Measurements from ENCODE around the gene SAP25. TPM values are rescaled to one million over a fixed set of nuclear protein-coding genes. Genes with fewer than 3 reads are reported as not detected.
"Not testable (repeated sequence)": the region's sequence is repeated elsewhere in the genome, so short reads cannot be mapped to it uniquely, and the experiment has no call there.

The SAP25 gene
- total and polyA plus RNA-seq, 2 experiments from 2014 or later = 3.8 to 4.1 TPM

DNA sequence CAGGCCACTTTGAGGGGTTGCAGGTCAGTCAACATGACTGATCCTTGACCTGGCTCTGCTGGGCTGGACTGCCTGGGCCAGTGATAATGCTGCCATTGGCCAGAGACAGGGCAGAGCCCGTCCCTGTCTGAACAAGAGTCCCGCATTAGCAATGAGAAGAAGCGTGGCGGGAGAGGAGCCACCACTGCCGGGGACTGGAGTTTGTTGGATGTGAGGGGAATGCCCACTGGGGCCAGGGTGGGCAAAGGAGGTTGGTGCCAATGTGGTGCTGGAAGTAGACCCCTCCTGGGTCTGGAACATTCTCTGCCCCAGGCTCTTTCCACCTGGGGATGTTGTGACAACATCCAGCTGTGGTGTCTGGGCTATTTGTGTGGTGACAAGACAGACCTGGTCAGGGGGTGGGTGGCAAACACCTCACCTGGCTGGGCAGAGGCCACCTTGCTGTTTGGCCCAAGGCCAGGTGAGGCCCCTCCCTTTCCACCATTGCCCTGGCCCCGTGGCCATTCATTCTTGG, 7.6 kb downstream of the SAP25 start (continued):
- no peak for TF ChIP-seq CTCF (conservative IDR thresholded peaks at IDR 0.05; ENCODE audit: low read depth in 2 of 2)
- no peak for TF ChIP-seq JUNB (IDR thresholded peaks at IDR 0.05; ENCODE audit: unreplicated experiment)
- TF ChIP-seq ZNF331 (CRISPR knock-in tag; IDR thresholded peaks at IDR 0.05; ENCODE audit: low read depth) = no peak

DNA sequence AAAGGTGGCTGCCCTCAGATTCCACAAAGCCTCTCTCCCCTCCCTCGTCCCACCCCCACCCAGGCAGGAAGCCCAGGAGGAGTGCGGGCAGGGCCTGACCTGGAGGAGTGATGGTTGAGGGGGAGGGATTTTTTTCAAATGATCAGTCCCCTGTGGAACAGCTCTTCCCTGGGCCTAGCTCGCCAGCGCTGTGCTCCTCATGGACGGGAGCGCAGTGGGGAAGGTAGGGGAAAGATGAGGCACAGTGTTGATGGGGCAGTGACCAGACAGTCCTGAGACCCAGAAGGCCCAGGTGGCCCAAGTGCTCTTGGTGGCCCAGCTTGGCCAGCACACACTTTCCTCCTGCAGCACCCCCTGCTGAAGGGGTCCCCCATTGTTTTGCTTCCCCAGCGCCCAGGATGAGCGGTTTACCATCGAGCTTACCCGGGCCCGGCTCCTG, 8.5 kb downstream of the SAP25 start:
- H4K20me1 ChIP-seq (replicated peaks; ENCODE audit: insufficient read depth) = no peaks in the 10 kb centered on the region
- H3K4me3 ChIP-seq = no peak overlapping the region
- H3K36me3 ChIP-seq (ENCODE audit: insufficient read depth) = no peaks in the 10 kb centered on the region
- no peaks in the 10 kb centered on the region for H3K9me2 ChIP-seq (ENCODE audit: insufficient read depth)
- H3K4me2 ChIP-seq = no peak overlapping the region
- DNase-seq (ENCODE audit: low spot score) = no peak
- TF ChIP-seq ZNF114 (CRISPR knock-in tag; IDR thresholded peaks at IDR 0.05) (no peak), CTCF (conservative IDR thresholded peaks at IDR 0.05; ENCODE audit: low read depth in 2 of 2) (no peak), ZNF462 (CRISPR knock-in tag; IDR thresholded peaks at IDR 0.05) (no peak), EZH2phosphoT487 (IDR thresholded peaks at IDR 0.05; ENCODE audit: unreplicated experiment) (no peak), JUNB (IDR thresholded peaks at IDR 0.05; ENCODE audit: unreplicated experiment) (no peak), ZNF331 (CRISPR knock-in tag; IDR thresholded peaks at IDR 0.05; ENCODE audit: low read depth) (no peak), NANOG (IDR thresholded peaks at IDR 0.05; ENCODE audit: borderline replicate concordance) (no peak), EZH2 (IDR thresholded peaks at IDR 0.05; ENCODE audit: low read depth, unreplicated experiment) (no peak), STAT1 (IDR thresholded peaks at IDR 0.05; ENCODE audit: unreplicated experiment) (no peak)
- peaks cover 29% of the 10 kb centered on the region for H3K4me1 Mint-ChIP-seq
- no peak overlapping the region for H2AFZ ChIP-seq
- no peak for ATAC-seq
- no peak overlapping the region for H3K27ac ChIP-seq (ENCODE audit: low read depth)
- peaks cover 4% of the 10 kb centered on the region for H3K36me3 Mint-ChIP-seq (ENCODE audit: low read depth)
- H3K27me3 Mint-ChIP-seq (ENCODE audit: insufficient read depth, low read depth, poor library complexity) = peaks cover 25% of the 10 kb centered on the region
- no peak overlapping the region for H3K4me3 Mint-ChIP-seq
- H3K27me3 ChIP-seq (ENCODE audit: insufficient read depth) = 0 out of 2 replicates have a peak, but pooled peaks cover 5% of the 10 kb centered on the region
- no peak overlapping the region for H3K27ac Mint-ChIP-seq
- H3K9me3 Mint-ChIP-seq = no peaks in the 10 kb centered on the region
- peaks cover 13% of the 10 kb centered on the region for H3K4me1 ChIP-seq (ENCODE audit: insufficient read depth)
- no peaks in the 10 kb centered on the region for H3K79me2 ChIP-seq (replicated peaks; ENCODE audit: insufficient read depth)
- H3F3A ChIP-seq (replicated peaks; ENCODE audit: low read depth) = 0 out of 2 replicates have a peak, but pooled peaks cover 11% of the 10 kb centered on the region

DNA sequence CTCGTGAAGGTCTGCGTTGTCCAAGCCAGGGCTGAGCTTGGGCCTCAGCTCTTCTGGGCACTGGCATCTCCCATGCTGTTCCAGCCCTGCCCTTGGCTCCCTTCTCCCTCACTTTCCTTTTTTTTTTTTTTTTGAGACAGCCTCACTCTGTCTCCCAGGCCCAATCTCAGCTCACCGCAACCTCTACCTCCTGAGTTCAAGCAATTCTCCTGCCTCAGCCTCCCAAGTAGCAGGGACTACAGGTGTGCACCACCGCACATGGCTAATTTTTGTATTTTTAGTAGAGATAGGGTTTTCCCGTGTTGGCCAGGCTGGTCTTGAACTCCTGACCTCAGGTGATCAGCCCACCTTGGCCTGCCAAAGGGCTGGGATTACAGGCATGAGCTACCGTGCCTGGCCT, 9.3 kb downstream of the SAP25 start:
- H3K27me3 Mint-ChIP-seq (ENCODE audit: insufficient read depth, low read depth, poor library complexity) = peaks cover 21% of the 10 kb centered on the region
- not testable (repeated sequence) for H3K27me3 ChIP-seq (ENCODE audit: insufficient read depth); DNase-seq (ENCODE audit: low spot score); H3K4me2 ChIP-seq; H3K9me2 ChIP-seq (ENCODE audit: insufficient read depth); H3K36me3 ChIP-seq (ENCODE audit: insufficient read depth); H3K4me3 ChIP-seq; ATAC-seq; H3K9me3 Mint-ChIP-seq; H3K27ac ChIP-seq (ENCODE audit: low read depth); H4K20me1 ChIP-seq (replicated peaks; ENCODE audit: insufficient read depth); H3K36me3 Mint-ChIP-seq (ENCODE audit: low read depth); H3K27ac Mint-ChIP-seq; H3F3A ChIP-seq (replicated peaks; ENCODE audit: low read depth); H3K79me2 ChIP-seq (replicated peaks; ENCODE audit: insufficient read depth); H3K4me3 Mint-ChIP-seq; H2AFZ ChIP-seq
- peaks cover 29% of the 10 kb centered on the region for H3K4me1 Mint-ChIP-seq
- H3K4me1 ChIP-seq (ENCODE audit: insufficient read depth) = peaks cover 13% of the 10 kb centered on the region
